H1 (cell line): ENCODE results near the gene CTDSP1. TPM values are rescaled to one million over a fixed set of nuclear protein-coding genes. Genes with fewer than 3 reads are reported as not detected.

ENCODE experiments used
- ASH2L ChIP-seq: fragments of 200-600, 300-600 bp; sonication (generic); IDR thresholded peaks from one replicate; pipeline ENCODE4 v1.7.1; 2017; ENCODE audit warnings: low read length
- BACH1 ChIP-seq: IDR thresholded peaks from 2 replicates; pipeline ENCODE4 v1.6.1; 2012; ENCODE audit warnings: low read length, improper control_type of control experiment
- BCL11A ChIP-seq, 2 experiments: IDR thresholded peaks; one replicate each; pipeline ENCODE4 v1.6.1; 2011; ENCODE audit warnings: low read depth in 2 of 2, low read length in 2 of 2, mild to moderate bottlenecking in 2 of 2
- CBX8 ChIP-seq: fragments of 300-800, 300-1000 bp; sonication (generic); IDR thresholded peaks from 2 replicates; pipeline ENCODE4 v1.7.1; 2016; ENCODE audit warnings: low read depth, low read length, borderline replicate concordance
- CREB1 ChIP-seq: IDR thresholded peaks from 2 replicates; pipeline ENCODE4 v1.6.1; 2012; ENCODE audit warnings: inconsistent platforms
- CTCF ChIP-seq, 3 experiments: IDR thresholded peaks; 1 replicate in 2 of 3; 2 replicates in 1 of 3; pipeline versions ENCODE4 v1.5.1 to v1.6.1; 2011; ENCODE audit warnings: low read length in 3 of 3, mild to moderate bottlenecking in 3 of 3, inconsistent platforms in 2 of 3, low read depth in 1 of 3, moderate library complexity in 1 of 3; ENCODE audit not compliant: insufficient read depth in 1 of 3; ENCODE audit errors: control extremely low read depth in 1 of 3
- FOSL1 ChIP-seq: IDR thresholded peaks from 2 replicates; pipeline ENCODE4 v1.6.1; 2011; ENCODE audit warnings: mild to moderate bottlenecking, low read depth, low read length, moderate library complexity; ENCODE audit not compliant: insufficient read depth
- GTF2F1 ChIP-seq: IDR thresholded peaks from 2 replicates; pipeline ENCODE4 v1.6.1; 2012; ENCODE audit warnings: low read depth, low read length, improper control_type of control experiment, borderline replicate concordance
- PHF8 ChIP-seq: fragments of 200-600 bp; sonication (generic); conservative IDR thresholded peaks from 2 replicates; pipeline ENCODE4 v1.7.1; 2012; ENCODE audit warnings: low read depth, mild to moderate bottlenecking, inconsistent platforms, low read length, moderate library complexity
- POLR2A ChIP-seq, 2 experiments: IDR thresholded peaks; 1 replicate in 1 of 2; 2 replicates in 1 of 2; pipeline ENCODE4 v1.6.1; 2011; ENCODE audit warnings: low read depth in 2 of 2, low read length in 2 of 2, mild to moderate bottlenecking in 2 of 2; ENCODE audit errors: control extremely low read depth in 1 of 2
- RAD21 ChIP-seq, 2 experiments: IDR thresholded peaks in 1 of 2; conservative IDR thresholded peaks in 1 of 2; 2 replicates each; pipeline ENCODE4 v1.6.1; 2011; ENCODE audit warnings: low read depth in 2 of 2, low read length in 2 of 2, improper control_type of control experiment in 1 of 2, inconsistent platforms in 1 of 2, mild to moderate bottlenecking in 1 of 2, moderate library complexity in 1 of 2
- RNF2 ChIP-seq: fragments of 200-900, 300-1000 bp; sonication (generic); IDR thresholded peaks from 2 replicates; pipeline ENCODE4 v1.7.1; 2016; ENCODE audit warnings: borderline replicate concordance, low read depth, mild to moderate bottlenecking, antibody characterized with exemption, low read length; ENCODE audit not compliant: poor library complexity, severe bottlenecking; ENCODE audit errors: missing control alignments
- TBP ChIP-seq: IDR thresholded peaks from 2 replicates; pipeline ENCODE4 v1.6.1; 2011; ENCODE audit warnings: low read depth, low read length, improper control_type of control experiment
- TCF12 ChIP-seq: IDR thresholded peaks from 2 replicates; pipeline ENCODE4 v1.6.1; 2011; ENCODE audit warnings: low read depth, mild to moderate bottlenecking, low read length
- YY1 ChIP-seq: IDR thresholded peaks from 2 replicates; pipeline ENCODE4 v1.6.1; 2011; ENCODE audit warnings: low read depth, mild to moderate bottlenecking, low read length
- polyA plus RNA-seq, 7 experiments: library from polyadenylated mRNA; depleted of rRNA in 3 of 7; stranded (reverse) in 5 of 7; unstranded in 2 of 7; fragments of >200 nt in 5 of 7; fragments of 200-250 nt in 2 of 7; gene quantifications; 1 replicate in 5 of 7; 2 replicates in 1 of 7; 4 replicates in 1 of 7; pipeline versions ENCODE4 v1.2.1 to v1.2.3, GENCODE V29; 2011 to 2013; ENCODE audit warnings: missing spikeins in 2 of 7, mixed read lengths in 2 of 7
- total RNA-seq: library from RNA; stranded (reverse); fragmentation: NEBNext Ultra II Directional; extraction: Animal tissue kit (Norgen Biotek cat#: 25700); gene quantifications from 2 replicates; pipeline ENCODE4 v1.2.1, GENCODE V29; 2021

Gene CTDSP1
- total and polyA plus RNA-seq, 2 of the 8 experiments (the other 6 are each of a cell fraction or from before 2014, with no cell fraction given): 20.3 to 35.2 TPM

GRCh38 chr2:218395826-218396687 lies 3.6 kb upstream of the CTDSP1 start (continued):
- TF ChIP-seq CREB1: peak; percentile 67
- no peak for TF ChIP-seq GTF2F1
- no peak for TF ChIP-seq CBX8
- peak; percentile 47 for TF ChIP-seq PHF8
- 0 out of 2 replicates have a peak, but pooled peaks have one; percentile 39 for TF ChIP-seq FOSL1
- no peak for TF ChIP-seq RNF2
- TF ChIP-seq TCF12: peak; percentile 49; the same call in 1 of the 2 replicates
- TF ChIP-seq BACH1: peak; percentile 87
- TF ChIP-seq YY1: peak; percentile 79
- TF ChIP-seq TBP: 0 out of 2 replicates have a peak, but pooled peaks have one; percentile 16
- TF ChIP-seq ASH2L: peak; percentile 62
- TF ChIP-seq POLR2A (IDR thresholded peaks at IDR 0.05; ENCODE audit: control extremely low read depth in 1 of 2, low read depth in 2 of 2, low read length in 2 of 2): no peak; a peak in 1 of 3 replicates
- TF ChIP-seq BCL11A (IDR thresholded peaks at IDR 0.05; ENCODE audit: low read depth in 2 of 2, low read length in 2 of 2): no peak
- peak in 2 of 3 experiments; percentile 70 to 75; a peak in 3 of 4 replicates for TF ChIP-seq CTCF (IDR thresholded peaks at IDR 0.05; ENCODE audit: control extremely low read depth in 1 of 3, insufficient read depth in 1 of 3, low read depth in 1 of 3, low read length in 3 of 3)
- peak; percentile 60 to 69 for TF ChIP-seq RAD21 (IDR thresholded peaks at IDR 0.05 in 1 of 2, conservative IDR thresholded peaks at IDR 0.05 in 1 of 2; ENCODE audit: low read depth in 2 of 2, low read length in 2 of 2)
